ENCODE results near the gene HOXA10. TPM values are rescaled to one million over a fixed set of nuclear protein-coding genes. Genes with fewer than 3 reads are reported as not detected.

Gene HOXA10
- total RNA-seq, 2 experiments from 2014 or later, result not detected

DNA sequence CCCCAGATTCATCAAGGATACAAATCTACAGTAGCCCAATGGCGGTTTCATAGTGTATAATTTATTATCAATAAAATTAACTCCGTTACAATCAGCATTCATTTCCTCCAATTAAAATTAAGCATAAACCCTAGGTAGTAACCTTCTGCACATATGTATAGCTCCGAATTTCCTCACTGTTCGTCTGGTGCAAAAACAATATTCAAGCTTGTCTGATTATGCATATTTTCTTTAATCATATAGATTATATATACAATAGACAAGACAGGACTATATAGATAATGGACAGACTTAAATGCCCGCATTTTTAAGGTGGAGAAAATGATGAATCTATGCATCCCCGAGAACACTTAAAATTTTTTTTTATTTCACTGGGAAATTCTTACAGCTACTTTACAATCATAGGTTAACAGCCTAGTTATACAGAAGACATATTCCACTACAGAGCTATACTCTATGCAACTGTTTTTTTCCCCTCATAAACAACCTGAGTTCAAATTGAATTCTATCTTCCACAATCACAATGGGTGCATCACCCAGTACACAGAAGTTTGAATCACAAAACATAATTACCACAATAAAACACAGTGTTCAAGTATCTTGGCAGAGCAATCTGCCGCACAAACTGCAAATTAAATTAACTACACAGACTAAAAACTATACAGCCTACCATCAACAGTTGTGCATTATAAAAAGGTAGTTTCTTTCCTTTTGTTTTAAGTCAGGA is 11.4 kb downstream of the HOXA10 start:
- no peaks in the 10 kb centered on the region for H3K9me3 Mint-ChIP-seq
- H3K4me3 Mint-ChIP-seq, result no peak overlapping the region
- POLR2A ChIA-PET, result no interaction called here
- DNase-seq, result no peak
- H3K27ac Mint-ChIP-seq, result no peak overlapping the region
- H3K4me1 Mint-ChIP-seq, result peaks cover 12% of the 10 kb centered on the region
- peaks cover 82% of the 10 kb centered on the region for H3K27me3 Mint-ChIP-seq
- peaks cover 2% of the 10 kb centered on the region for H3K36me3 Mint-ChIP-seq (ENCODE audit: low read depth)
- CTCF ChIA-PET, result interaction anchor here (0.8 to 2.0 kb wide), 8 partner anchors 10 to 214 kb away, joined by 3 to 10 read pairs (median 4); partner anchors contain the start of gene HOXA13

DNA sequence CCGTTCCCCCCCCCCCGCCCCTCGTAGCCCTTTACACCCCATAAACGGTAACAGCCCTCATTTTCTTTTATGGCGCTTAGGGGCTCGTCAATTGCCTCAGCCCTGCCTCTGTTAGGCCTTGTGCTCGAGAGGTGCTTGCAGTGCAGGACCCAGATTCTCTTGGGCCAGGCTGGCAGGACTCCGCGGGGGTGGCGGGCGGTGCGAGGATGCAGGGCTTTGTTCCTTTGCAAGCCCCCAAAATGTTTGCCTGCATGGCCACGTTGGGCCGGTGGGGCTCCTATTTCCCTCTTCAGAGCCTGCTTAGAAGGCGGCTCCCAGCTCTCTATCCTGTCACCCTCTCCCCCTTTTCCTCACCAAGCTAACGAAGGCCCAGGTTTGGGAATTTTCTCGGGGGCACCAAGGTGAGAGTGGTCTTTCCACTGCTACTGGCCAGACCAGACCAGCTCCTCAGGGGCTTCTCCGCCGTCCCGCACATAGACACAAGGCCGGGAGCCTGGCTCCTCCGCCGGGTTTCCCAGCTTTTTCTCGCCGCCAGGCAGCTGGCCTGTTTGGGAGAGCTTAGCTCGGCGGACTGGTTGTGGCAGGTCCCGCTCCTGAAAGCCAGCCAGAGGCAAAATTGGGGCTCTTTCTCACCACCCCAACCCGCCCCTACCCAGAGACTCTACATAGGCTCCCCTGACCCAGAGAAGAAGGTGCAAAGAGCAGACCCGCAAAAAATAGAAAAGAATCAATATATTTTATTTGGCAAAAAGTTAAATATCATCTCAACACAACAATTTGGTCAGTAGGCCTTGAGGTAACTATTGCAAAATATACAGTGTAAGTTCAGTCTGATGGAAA is 12.2 kb downstream of the HOXA10 start:
- peaks cover 2% of the 10 kb centered on the region for H3K36me3 Mint-ChIP-seq (ENCODE audit: low read depth)
- CTCF ChIA-PET, result interaction anchor here (1.0 to 2.0 kb wide), 11 partner anchors 10 to 1307 kb away, joined by 3 to 11 read pairs (median 4); partner anchors contain the start of genes HOXA13 and HOXA3
- DNase-seq, result no peak
- no peak overlapping the region for H3K27ac Mint-ChIP-seq
- peaks cover 12% of the 10 kb centered on the region for H3K4me1 Mint-ChIP-seq
- peaks cover 82% of the 10 kb centered on the region for H3K27me3 Mint-ChIP-seq
- H3K4me3 Mint-ChIP-seq, result no peak overlapping the region
- POLR2A ChIA-PET, result no interaction called here
- no peaks in the 10 kb centered on the region for H3K9me3 Mint-ChIP-seq

DNA sequence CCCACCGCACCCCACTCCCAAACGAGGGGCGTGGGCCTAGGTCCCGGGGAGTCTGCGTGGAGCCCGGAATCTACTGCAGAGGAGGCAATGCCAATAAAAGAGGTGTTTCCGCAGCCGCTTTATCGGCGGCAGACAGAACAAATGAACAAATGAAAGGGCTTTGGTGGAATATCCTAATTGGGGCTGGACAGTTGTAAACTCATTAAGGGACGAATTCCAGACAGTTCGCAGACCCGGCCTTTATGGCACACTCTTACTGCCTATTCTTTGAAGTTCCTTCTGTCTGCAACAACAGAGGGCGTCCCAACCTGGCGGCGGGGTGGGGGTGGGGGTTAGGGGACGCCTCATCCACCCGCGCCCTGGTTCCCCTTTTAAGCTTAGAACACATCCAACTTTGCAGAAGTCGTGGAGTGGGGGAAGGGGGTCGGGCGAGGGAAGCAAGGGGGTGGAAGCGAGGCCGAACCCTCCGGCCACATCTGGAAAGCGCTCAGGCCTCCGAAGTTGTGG is 12.9 kb downstream of the HOXA10 start:
- Mint-ChIP-seq H3K4me1 (peaks cover 12% of the 10 kb centered on the region), H3K4me3 (peak overlapping the region; percentile 51), H3K9me3 (no peaks in the 10 kb centered on the region), H3K36me3 (ENCODE audit: low read depth) (peaks cover 2% of the 10 kb centered on the region), H3K27ac (no peak overlapping the region), H3K27me3 (peaks cover 82% of the 10 kb centered on the region)
- no peak for DNase-seq
- ChIA-PET CTCF (interaction anchor here (0.6 to 2.0 kb wide), 32 partner anchors 10 to 1306 kb away, joined by 3 to 15 read pairs (median 4); partner anchors contain the start of genes HOXA1, HOXA13 and HOXA3), POLR2A (no interaction called here)

DNA sequence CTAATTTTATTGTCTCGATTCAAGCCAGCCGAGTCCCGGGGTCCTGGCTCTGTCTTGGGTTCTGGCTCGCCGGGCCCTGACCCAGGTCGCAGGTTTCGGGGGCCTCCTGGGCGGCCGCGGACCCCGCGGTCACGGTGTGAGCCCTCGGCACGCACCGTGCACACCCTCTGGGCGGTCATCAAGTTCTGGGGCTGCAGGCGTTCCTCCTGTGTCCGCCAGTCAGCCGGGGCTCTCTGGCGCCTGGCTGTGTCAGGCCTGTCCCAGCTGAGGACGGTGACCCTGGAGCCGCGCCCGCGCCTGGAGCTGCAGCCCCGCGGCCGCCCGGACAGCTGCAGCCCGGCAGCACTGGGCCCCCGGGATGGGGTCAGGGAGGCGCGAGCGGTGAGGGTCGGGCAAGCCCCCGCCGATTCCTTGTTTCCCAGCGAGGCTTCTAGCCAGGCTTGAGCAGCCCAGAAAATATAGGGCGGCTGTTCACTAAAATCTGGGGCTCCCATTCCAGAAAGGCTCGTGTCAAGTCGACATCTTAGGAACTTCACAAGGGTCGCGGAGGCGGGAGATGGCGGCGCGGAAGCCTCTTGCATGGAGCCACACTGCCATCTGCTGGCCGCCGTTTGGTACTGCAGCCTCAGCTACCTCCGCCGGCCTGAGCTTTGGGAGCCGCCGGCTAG is 13.4 kb downstream of the HOXA10 start:
- DNase-seq, result peak; percentile 76
- Mint-ChIP-seq H3K4me3 (peak overlapping the region; percentile 58), H3K9me3 (no peaks in the 10 kb centered on the region), H3K27ac (no peak overlapping the region), H3K27me3 (peaks cover 82% of the 10 kb centered on the region), H3K4me1 (peaks cover 9% of the 10 kb centered on the region), H3K36me3 (ENCODE audit: low read depth) (peaks cover 2% of the 10 kb centered on the region)
- ChIA-PET CTCF (interaction anchor here (0.6 to 2.0 kb wide), 33 partner anchors 9 to 1306 kb away, joined by 3 to 15 read pairs (median 4); partner anchors contain the start of genes HOXA1, HOXA13 and HOXA3), POLR2A (no interaction called here)

DNA sequence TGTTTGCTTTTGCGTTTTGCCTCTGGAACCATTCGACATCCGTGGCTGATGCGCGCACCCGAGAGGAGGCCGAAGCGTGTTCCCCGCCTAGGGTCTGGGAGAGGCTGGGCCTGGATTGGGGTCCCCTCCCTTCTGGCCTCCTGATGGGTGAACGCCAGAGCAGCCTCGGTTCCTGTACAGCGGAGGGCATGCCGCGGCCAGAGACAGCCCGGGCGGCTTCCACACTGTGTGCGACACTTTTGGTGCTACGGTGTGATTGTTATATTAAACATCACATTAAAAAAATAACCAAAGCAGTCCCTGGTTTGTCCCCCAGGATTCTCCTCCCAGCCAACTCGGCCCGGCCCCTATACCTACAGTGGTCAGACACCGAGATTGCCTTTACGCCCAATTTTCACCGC is 14.0 kb downstream of the HOXA10 start:
- POLR2A ChIA-PET, result no interaction called here
- H3K36me3 Mint-ChIP-seq (ENCODE audit: low read depth), result peaks cover 3% of the 10 kb centered on the region
- peaks cover 84% of the 10 kb centered on the region for H3K27me3 Mint-ChIP-seq
- CTCF ChIA-PET, result interaction anchor here (0.7 to 1.9 kb wide), 14 partner anchors 8 to 478 kb away, joined by 3 to 15 read pairs (median 4); partner anchors contain the start of genes EVX1, HOXA1, HOXA13 and HOXA3
- H3K4me1 Mint-ChIP-seq, result peaks cover 7% of the 10 kb centered on the region
- DNase-seq, result no peak
- H3K27ac Mint-ChIP-seq, result no peak overlapping the region
- H3K4me3 Mint-ChIP-seq, result peak overlapping the region; percentile 58
- no peaks in the 10 kb centered on the region for H3K9me3 Mint-ChIP-seq

DNA sequence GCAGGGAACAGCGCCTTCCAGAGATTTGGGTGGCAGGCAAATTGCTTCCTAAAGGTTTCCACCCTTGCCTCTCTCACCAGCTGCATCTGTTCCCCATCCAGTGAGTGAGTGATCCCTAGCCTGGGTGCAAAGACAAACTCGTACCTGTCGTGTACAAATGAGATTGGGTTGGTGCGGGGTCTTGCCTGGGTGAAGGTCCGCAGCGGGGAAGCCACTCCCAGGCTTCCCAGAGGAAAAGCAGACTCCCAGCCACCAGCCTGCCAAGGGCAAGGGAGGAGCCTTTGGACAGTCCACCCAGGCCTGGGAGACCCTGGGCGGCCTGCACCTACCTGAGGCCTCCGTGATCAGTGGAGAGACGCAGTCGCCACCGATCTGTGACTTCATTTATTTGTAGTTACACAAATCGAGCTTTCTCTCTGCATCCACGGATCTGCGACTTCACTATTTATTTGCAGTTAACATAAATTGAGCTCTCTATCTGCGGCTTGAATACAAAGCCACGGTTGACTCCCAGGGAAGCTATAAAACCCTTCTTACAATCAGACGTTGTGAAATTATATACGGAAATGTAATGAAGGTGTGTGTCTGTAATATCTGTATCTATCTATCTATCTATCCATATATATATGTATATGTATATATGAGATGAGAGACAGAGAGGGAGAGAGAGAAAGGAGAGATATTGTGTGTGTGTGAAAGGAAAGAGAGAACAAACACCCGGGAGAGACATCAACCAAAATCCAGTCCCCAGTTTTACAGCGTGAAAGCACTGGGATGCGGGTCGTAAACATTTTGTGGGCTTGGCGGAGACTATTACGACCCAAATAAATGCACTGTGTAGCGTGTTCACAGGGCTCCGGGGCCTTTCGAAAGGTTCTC is 14.6 kb downstream of the HOXA10 start:
- H3K36me3 Mint-ChIP-seq (ENCODE audit: low read depth), result peaks cover 3% of the 10 kb centered on the region
- CTCF ChIA-PET, result interaction anchor here (0.6 to 1.4 kb wide), 5 partner anchors 20 to 1278 kb away, joined by 3 to 5 read pairs (median 3); partner anchors contain the start of gene EVX1
- peaks cover 11% of the 10 kb centered on the region for H3K4me1 Mint-ChIP-seq
- H3K27ac Mint-ChIP-seq, result no peak overlapping the region
- POLR2A ChIA-PET, result no interaction called here
- H3K27me3 Mint-ChIP-seq, result peaks cover 86% of the 10 kb centered on the region
- no peak for DNase-seq
- no peaks in the 10 kb centered on the region for H3K9me3 Mint-ChIP-seq
- H3K4me3 Mint-ChIP-seq, result peak overlapping the region; percentile 41

GRCh38 chr7:27158436-27159265 is 15.5 kb downstream of the HOXA10 start:
- Mint-ChIP-seq H3K4me3 (no peak overlapping the region), H3K4me1 (peaks cover 11% of the 10 kb centered on the region), H3K27me3 (peaks cover 86% of the 10 kb centered on the region), H3K36me3 (ENCODE audit: low read depth) (peaks cover 3% of the 10 kb centered on the region), H3K27ac (peak overlapping the region; percentile 19), H3K9me3 (no peaks in the 10 kb centered on the region)
- POLR2A ChIA-PET, result no interaction called here
- CTCF ChIA-PET, result interaction anchor here (1.1 to 1.4 kb wide), 3 partner anchors 52 to 84 kb away, joined by 3 to 5 read pairs (median 4); partner anchors contain the start of gene EVX1
- no peak for DNase-seq

DNA sequence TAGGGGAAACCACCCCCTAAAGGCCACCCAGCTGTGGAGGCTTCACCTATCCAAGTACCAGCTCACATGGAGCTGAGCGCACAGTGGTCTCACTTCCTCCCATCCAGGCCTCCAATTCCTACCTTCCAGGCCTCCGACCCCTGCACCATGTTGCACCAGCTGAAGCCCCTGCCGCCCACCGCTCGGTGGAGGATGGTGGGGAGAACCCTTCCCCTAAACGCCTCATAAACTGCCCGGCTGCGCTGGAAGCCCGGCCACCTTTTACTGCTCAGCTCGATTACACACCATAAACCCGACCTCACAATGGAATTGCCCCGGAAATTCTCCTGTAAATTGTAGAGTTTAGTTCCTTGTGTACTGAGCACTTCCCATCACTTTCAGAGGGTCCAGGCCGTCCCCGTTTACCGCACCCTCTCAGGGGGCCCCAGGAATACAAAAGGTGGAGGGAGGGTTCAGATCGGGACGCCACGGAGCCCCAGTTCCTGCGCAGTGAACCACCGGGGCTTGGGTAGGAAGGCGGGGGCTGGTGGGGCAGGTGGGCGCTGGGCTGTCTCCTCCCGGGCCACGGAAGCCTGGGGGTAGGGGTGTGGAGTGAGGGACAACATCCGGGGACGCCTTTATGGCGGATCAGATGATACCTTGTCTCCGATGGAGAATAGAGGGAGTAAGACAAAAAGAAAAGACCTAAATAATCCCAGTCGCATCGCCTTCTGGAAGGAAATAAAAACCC is 16.3 kb downstream of the HOXA10 start:
- Mint-ChIP-seq H3K9me3 (no peaks in the 10 kb centered on the region), H3K4me3 (no peak overlapping the region), H3K36me3 (ENCODE audit: low read depth) (peaks cover 3% of the 10 kb centered on the region), H3K4me1 (peaks cover 11% of the 10 kb centered on the region), H3K27me3 (peaks cover 87% of the 10 kb centered on the region), H3K27ac (peak overlapping the region; percentile 75)
- CTCF ChIA-PET, result interaction anchor here (0.9 to 1.4 kb wide), 4 partner anchors 9 to 96 kb away, joined by 3 to 6 read pairs (median 3); no protein-coding TSS in a partner anchor
- no peak for DNase-seq
- POLR2A ChIA-PET, result no interaction called here

GRCh38 chr7:27156916-27157701 is 17.0 kb downstream of the HOXA10 start:
- Mint-ChIP-seq H3K4me1 (peaks cover 11% of the 10 kb centered on the region), H3K27me3 (peaks cover 85% of the 10 kb centered on the region), H3K27ac (peak overlapping the region; percentile 75), H3K4me3 (peak overlapping the region; percentile 50), H3K9me3 (no peaks in the 10 kb centered on the region), H3K36me3 (ENCODE audit: low read depth) (peaks cover 3% of the 10 kb centered on the region)
- CTCF ChIA-PET, result interaction anchor here (0.8 to 1.4 kb wide), 5 partner anchors 9 to 97 kb away, joined by 3 to 6 read pairs (median 3); no protein-coding TSS in a partner anchor
- DNase-seq, result no peak
- POLR2A ChIA-PET, result no interaction called here

- DNase-seq, result no peak
- Mint-ChIP-seq H3K9me3 (no peaks in the 10 kb centered on the region), H3K27me3 (peaks cover 86% of the 10 kb centered on the region)
Observed at GRCh38 chr7:27156508-27156898, 17.6 kb downstream of the HOXA10 start, which contains the start of gene HOXA7. TSS of gene HOXA7 (minus strand) at chr7:27156675. CDS start at chr7:27156545, 130 bp downstream.

More at GRCh38 chr7:27156508-27156898, 17.6 kb downstream of the HOXA10 start, which contains the start of gene HOXA7:
- CTCF ChIA-PET, result interaction anchor here (0.8 to 1.4 kb wide), 2 partner anchors 12 to 34 kb away, joined by 3 to 6 read pairs; no protein-coding TSS in a partner anchor
- H3K36me3 Mint-ChIP-seq (ENCODE audit: low read depth), result peaks cover 3% of the 10 kb centered on the region
- H3K27ac Mint-ChIP-seq, result peak within 1 kb of the TSS; percentile 82
- H3K4me1 Mint-ChIP-seq, result peaks cover 17% of the 10 kb centered on the region
- H3K4me3 Mint-ChIP-seq, result peak within 1 kb of the TSS; percentile 50
- POLR2A ChIA-PET, result no interaction called here
